T-helper 1 cell (primary cell): ENCODE measurements around the gene EEIG2.
"Not testable (repeated sequence)": the region's sequence is repeated elsewhere in the genome, so short reads cannot be mapped to it uniquely, and the experiment has no call there.

Source experiments
- DNase-seq, 5 donors: peaks; one replicate each; pipeline ENCODE4 v3.0.0-alpha.2; 2012 to 2020
- total RNA-seq, 4 donors: gene quantifications; one replicate each; lab custom pipeline; 2026; lab: John Stamatoyannopoulos, UW

The EEIG2 gene
- total RNA-seq, result 23.0 to 54.3 (median 25.7) reads per million in 4 donors

DNA sequence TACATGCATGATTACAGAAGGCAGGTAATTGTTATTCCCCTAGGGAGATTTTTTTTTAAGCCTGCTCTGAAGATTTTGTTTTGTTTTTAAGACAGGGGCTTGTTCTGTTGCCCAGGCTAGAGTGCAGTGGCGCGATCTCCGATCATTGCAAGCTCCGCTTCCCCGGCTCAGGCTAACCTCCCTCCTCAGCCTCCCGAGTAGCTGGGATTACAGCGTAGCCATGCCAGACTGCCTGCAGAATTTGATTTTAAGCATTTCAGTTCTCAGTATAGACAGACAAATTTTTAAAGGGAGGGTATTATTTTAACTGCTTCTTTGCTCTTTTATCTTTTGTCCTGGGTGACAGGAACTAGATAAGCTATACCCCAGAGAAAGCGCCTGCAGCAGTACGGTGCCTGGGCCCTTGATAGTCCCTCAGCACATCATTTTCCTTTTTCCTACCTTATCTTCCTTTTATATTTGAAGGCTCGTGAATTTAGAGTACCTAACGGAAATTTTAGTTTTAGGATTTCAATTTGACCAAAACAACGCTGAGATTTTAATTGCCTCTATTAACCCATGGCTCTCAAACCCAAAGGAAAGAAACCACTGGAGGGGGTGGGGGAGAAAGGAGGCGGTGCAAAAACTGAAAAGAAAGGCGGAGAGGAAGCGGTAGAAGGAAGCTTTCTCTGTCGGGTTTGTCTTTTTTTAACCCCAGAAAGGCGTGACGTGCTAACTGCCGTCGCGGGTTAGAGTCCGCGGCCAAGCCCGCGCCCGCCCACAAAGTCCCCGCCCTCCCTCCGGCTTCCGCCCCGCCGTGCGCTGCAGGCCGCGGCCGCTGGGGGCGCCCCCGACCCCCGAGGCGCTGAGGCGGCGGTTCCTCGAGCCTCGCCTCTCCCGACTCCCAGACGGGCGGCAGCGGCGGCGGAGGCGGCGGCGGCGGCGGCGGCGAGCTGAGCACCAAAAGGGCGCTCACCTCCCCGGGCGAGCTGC, at the start of gene EEIG2:
Gene EEIG2, plus strand, starts transcription at position 886 of the 972 bp plus-strand sequence. CDS start 329 bp downstream, outside the sequence.
- DNase-seq, result peak; percentile 78 to 94 (median 82)

GRCh38 chr1:108511764-108512163, 48.1 kb upstream of the EEIG2 start:
- DNase-seq, result no peak

- peak in 1 of 5 donors; percentile 25 for DNase-seq
These were observed 47.5 kb upstream of the EEIG2 start for GRCh38 chr1:108512239-108513043.

- no peak for DNase-seq
These were observed 46.9 kb upstream of the EEIG2 start for GRCh38 chr1:108513044-108513415.

GRCh38 chr1:108513914-108514313, 46.0 kb upstream of the EEIG2 start:
- DNase-seq, result not testable (repeated sequence)

DNA sequence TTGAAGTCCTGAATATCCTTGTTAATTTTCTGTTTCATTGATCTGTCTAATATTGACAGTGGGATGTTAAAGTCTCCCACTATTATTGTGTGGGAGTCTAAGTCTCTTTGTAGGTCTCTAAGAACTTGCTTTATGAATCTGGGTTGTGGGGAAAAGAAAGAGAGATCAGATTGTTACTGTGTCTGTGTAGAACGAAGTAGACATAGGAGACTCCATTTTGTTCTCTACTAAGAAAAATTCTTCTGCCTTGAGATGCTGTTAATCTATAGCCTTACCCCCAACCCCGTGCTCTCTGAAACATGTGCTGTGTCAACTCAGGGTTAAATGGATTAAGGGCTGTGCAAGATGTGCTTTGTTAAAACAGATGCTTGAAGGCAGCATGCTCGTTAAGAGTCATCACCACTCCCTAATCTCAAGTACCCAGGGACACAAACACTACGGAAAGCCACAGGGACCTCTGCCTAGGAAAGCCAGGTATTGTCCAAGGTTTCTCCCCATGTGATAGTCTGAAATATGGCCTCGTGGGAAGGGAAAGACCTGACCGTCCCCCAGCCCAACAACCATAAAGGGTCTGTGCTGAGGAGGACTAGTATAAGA, 42.5 kb upstream of the EEIG2 start:
- not testable (repeated sequence) for DNase-seq

- DNase-seq, result no peak
These were observed 37.9 kb upstream of the EEIG2 start for GRCh38 chr1:108521990-108522393.

- no peak for DNase-seq
These were observed 36.1 kb upstream of the EEIG2 start for GRCh38 chr1:108523829-108524228.

- no peak for DNase-seq
These were observed 35.2 kb upstream of the EEIG2 start for GRCh38 chr1:108524676-108525075.

DNA sequence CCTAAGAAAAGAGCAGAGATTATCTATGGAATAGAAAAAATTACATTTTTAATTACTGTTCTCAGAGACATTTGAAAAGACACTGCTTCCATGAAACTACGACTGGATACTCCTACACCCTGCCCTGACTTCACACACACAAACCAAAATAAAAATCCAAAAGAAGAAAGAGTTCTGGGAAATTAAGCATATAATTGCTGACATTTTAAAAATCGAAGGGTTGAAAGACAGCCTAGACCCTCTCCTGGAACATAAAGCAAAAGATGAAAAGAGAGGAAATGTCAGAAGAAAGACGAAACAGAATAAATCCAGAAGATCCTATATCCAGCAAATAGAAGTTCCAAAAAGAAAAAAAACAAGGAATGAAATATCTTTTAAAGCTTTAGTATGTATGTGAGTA, 32.8 kb upstream of the EEIG2 start:
- no peak for DNase-seq

DNA sequence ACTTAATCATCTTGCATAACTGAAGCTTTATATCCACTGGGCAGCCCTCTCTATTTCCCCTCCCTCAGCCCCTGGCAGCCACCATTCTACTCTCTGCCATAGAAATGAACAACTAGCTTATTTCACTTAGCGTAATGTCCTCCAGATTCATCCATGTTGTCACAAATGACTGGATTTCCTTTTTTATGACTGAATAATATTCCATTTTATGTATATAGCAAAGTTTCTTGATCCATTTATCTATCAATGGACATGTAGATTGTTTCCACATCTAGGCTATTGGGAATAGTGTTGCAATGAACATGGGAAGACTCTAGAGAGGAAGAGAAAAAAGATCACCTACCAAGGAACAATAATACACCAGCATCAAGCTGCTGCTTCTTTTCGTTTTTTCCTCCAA, 32.1 kb upstream of the EEIG2 start:
- DNase-seq, result no peak

DNA sequence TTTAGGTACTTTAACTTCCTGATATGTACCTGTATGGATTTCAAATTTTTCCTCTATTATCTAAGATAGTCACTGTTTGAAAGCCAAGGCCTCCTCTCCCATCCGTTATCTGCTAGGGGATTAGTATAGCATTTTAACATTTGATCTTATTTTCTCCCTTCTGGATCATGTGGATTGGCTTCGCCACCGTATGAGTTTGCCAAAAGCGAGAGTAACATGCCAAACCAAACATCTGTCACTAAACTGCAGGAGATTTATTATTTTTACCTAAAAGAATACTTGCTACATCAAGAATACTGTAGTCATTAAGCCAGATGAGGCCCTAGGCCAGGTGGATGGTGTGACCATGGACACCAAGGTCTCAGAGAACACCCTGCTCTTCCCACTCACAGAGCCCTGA, 28.5 kb upstream of the EEIG2 start:
- DNase-seq, result no peak

- no peak for DNase-seq
These were observed 27.2 kb upstream of the EEIG2 start for GRCh38 chr1:108532730-108533129.

GRCh38 chr1:108533351-108534083, 26.4 kb upstream of the EEIG2 start:
- no peak for DNase-seq

DNA sequence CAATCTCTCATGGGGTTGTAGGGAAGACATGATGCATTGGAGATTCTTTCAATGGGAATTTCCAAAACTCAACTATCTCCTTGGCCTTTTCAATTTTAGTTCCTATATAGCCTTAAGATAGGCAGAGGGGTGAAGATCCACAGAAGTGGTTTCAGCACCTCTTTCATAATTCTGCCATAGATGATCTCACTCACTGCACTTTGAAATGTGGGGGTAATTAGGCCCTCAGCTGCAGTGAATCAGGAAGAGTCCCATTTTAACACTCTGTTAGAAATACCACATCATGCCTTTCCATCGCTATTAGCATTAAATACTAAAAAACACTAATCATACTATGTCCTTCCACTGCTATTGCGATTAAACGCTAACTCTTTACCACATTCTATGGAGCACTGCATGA, 25.1 kb upstream of the EEIG2 start:
- DNase-seq, result no peak

DNA sequence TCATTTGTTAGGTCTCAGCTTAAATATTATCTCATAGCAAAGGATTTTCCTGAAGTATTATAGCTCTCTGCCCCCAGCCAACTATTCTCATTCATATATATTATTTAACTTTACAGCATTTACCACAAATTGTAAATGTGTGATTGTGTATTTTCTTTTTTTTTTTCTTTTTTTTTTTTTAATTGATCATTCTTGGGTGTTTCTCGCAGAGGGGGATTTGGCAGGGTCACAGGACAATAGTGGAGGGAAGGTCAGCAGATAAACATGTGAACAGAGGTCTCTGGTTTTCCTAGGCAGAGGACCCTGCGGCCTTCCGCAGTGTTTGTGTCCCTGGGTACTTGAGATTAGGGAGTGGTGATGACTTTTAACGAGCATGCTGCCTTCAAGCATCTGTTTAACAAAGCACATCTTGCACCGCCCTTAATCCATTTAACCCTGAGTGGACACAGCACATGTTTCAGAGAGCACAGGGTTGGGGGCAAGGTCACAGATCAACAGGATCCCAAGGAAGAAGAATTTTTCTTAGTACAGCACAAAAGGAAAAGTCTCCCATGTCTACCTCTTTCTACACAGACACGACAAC, 24.5 kb upstream of the EEIG2 start:
- not testable (repeated sequence) for DNase-seq

- not testable (repeated sequence) for DNase-seq
These were observed 23.9 kb upstream of the EEIG2 start for GRCh38 chr1:108536021-108536420.

DNA sequence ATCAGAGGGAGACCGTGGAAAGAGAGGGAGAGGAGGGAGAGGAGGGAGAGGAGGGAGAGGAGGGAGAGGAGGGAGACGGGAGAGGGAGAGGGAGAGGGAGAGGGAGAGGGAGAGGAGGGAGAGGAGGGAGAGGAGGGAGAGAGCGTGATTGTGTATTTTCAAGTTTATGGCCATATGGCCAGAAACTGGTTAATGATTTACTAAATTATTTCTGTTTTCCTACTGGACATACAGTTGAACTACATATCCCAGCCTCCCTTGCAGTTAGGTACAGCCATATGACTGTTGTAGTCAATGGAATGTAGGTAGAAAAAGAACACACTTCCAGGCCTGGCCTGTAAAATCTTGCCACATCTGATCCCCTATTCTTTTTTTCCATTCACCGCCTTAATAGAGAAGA, 23.1 kb upstream of the EEIG2 start:
- DNase-seq, result not testable (repeated sequence)

- DNase-seq, result no peak
These were observed 21.9 kb upstream of the EEIG2 start for GRCh38 chr1:108537976-108538375.

GRCh38 chr1:108540977-108541376, 18.9 kb upstream of the EEIG2 start:
- no peak for DNase-seq

DNA sequence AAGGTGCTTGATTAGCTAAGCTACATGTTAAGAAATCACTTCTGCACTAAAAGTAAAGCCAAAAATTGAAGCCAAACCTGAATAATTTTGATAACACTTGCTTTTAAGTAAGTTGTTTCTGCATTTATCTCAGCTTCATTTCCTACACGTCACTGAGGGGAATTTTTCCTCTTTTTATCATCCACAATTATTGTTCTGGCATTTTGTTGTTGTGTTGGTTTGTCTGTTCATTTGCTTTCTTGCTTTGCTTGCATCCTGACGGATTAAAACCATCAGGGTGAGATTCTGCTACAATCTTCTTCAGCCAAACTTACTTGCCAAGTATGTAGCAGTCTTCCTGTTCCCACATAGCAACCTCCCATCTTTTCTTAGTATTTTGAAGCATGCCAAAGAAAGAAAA, 18.0 kb upstream of the EEIG2 start:
- no peak for DNase-seq

GRCh38 chr1:108547493-108547892, 12.4 kb upstream of the EEIG2 start:
- not testable (repeated sequence) for DNase-seq
